ENCODE results near the gene MAP3K5. TPM values are rescaled to one million over a fixed set of nuclear protein-coding genes. Genes with fewer than 3 reads are reported as not detected.

The MAP3K5 gene
- total and polyA plus RNA-seq, 2 of the 8 experiments (the other 6 are each of a cell fraction or from before 2014, with no cell fraction given) = 0.63 to 2.6 TPM

DNA sequence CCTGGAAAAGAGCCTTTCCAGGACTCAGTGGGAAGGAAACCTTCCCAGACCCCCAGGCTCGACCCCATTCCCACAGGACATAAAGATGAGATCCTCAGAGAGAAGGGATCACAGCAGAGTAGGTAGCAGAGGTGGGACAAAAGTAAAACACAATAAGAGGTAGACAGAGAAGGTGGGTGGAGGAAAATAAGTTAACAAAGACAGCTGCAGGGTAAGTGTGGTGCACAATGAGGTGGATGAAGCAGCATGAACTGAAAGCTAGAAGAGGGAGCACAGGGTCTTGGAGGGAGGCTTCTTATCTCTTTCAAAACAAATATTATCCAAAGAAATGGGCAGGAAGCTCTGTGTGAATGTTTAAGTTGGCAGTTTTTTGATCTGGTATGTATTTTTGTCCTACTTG is 228.1 kb downstream of the MAP3K5 start:
- Histone ChIP-seq H3K23ac (ENCODE audit: insufficient read length) (no peak overlapping the region), H3K23me2 (ENCODE audit: low read depth, low read length) (no peaks in the 10 kb centered on the region), H3K79me2 (ENCODE audit: control insufficient read depth in 1 of 2, insufficient read depth in 2 of 2, low read length in 2 of 2) (no peaks in the 10 kb centered on the region), H3K27ac (ENCODE audit: low read depth, low read length) (no peak overlapping the region), H2BK5ac (ENCODE audit: low read depth, low read length) (no peak overlapping the region), H3K4me2 (ENCODE audit: insufficient read depth in 1 of 2, low read depth in 2 of 2, low read length in 2 of 2) (no peak overlapping the region), H2AFZ (ENCODE audit: low read length) (no peak overlapping the region), H2BK15ac (ENCODE audit: low read length) (no peak overlapping the region), H3K56ac (replicated peaks; ENCODE audit: insufficient read length, low read depth, low read length) (no peak overlapping the region), H2BK20ac (ENCODE audit: low read length) (no peak overlapping the region), H3K36me3 (ENCODE audit: control insufficient read depth in 2 of 4, insufficient read depth in 4 of 4, low read length in 3 of 4) (no peaks in the 10 kb centered on the region), H3K27me3 (replicated peaks in 1 of 4; ENCODE audit: control insufficient read depth in 3 of 4, extremely low read depth in 1 of 4, insufficient read depth in 3 of 4, low read length in 3 of 4) (no peaks in the 10 kb centered on the region), H3K4me3 (ENCODE audit: extremely low read depth in 1 of 4, insufficient read depth in 2 of 4, low read depth in 3 of 4, low read length in 4 of 4) (no peak overlapping the region), H3K18ac (ENCODE audit: extremely low read depth, low read length) (no peak overlapping the region), H2AK5ac (ENCODE audit: low read depth, low read length) (no peak overlapping the region), H3K9me3 (ENCODE audit: insufficient read depth in 2 of 2, low read depth in 1 of 2, low read length in 1 of 2) (no peaks in the 10 kb centered on the region), H3K4ac (replicated peaks; ENCODE audit: insufficient read length, low read depth, low read length) (no peak overlapping the region), H4K5ac (ENCODE audit: insufficient read length, low read depth, low read length) (no peak overlapping the region), H4K20me1 (replicated peaks in 1 of 2; ENCODE audit: control insufficient read depth in 1 of 2, insufficient read depth in 2 of 2, low read length in 2 of 2) (no peaks in the 10 kb centered on the region), H2BK12ac (ENCODE audit: low read depth, low read length) (no peak overlapping the region), H4K8ac (ENCODE audit: extremely low read depth, insufficient read depth, low read length) (no peak overlapping the region), H2BK120ac (replicated peaks; ENCODE audit: low read depth, low read length) (no peak overlapping the region), H3K9ac (replicated peaks in 1 of 4; ENCODE audit: extremely low read depth in 1 of 4, low read depth in 3 of 4, low read length in 3 of 4) (no peak overlapping the region), H3K79me1 (ENCODE audit: low read depth, low read length) (no peaks in the 10 kb centered on the region), H3K14ac (ENCODE audit: insufficient read length) (no peak overlapping the region), H4K91ac (replicated peaks; ENCODE audit: insufficient read length, low read length) (no peak overlapping the region), H3K4me1 (replicated peaks in 1 of 4; ENCODE audit: control insufficient read depth in 3 of 4, insufficient read depth in 4 of 4, low read length in 3 of 4) (no peaks in the 10 kb centered on the region)
- TF ChIP-seq BCL11A (IDR thresholded peaks at IDR 0.05; ENCODE audit: low read depth in 2 of 2, low read length in 2 of 2) (no peak), CBX5 (IDR thresholded peaks at IDR 0.05; ENCODE audit: low read depth, low read length) (no peak), MAFK (IDR thresholded peaks at IDR 0.05; ENCODE audit: low read depth, low read length) (no peak)
- DNase-seq (ENCODE audit: low read depth in 1 of 2, low spot score in 2 of 2) (no peak), FAIRE-seq (no peak)
- POLR2A ChIA-PET (ENCODE audit: partially characterized antibody) = no interaction called here
- 79% methylated on average over 1 of the region's 1 CpG; no CpG with 5 or more reads in 1 of the 2 experiments for WGBS, 2 experiments (ENCODE audit: extremely low coverage in 1 of 2, insufficient coverage in 1 of 2, insufficient read length in 1 of 2, insufficient replicate concordance in 2 of 2, low coverage in 1 of 2, low lambda C conversion rate in 2 of 2, missing lambda C conversion rate in 1 of 2)
- CTCF ChIA-PET (ENCODE audit: partially characterized antibody) = interaction anchor here (1.0 to 1.5 kb wide), 3 partner anchors 9 to 44 kb away, joined by 3 to 6 read pairs (median 3); no protein-coding TSS in a partner anchor

Measured in H1 (cell line).